ENCODE measurements around the gene TEPSIN. TPM values are rescaled to one million over a fixed set of nuclear protein-coding genes. Genes with fewer than 3 reads are reported as not detected.

The TEPSIN gene
- total RNA-seq, 1 donor from 2014 or later, result 5.2 TPM

- H3K4me3 ChIP-seq (ENCODE audit: low read length in 3 of 3), result no peak overlapping the region
- no peak overlapping the region for H3K9ac ChIP-seq (ENCODE audit: low read depth in 1 of 3, low read length in 3 of 3)
- no peak overlapping the region for H3K27ac ChIP-seq (ENCODE audit: low read depth, low read length)
- peaks cover 0 to 3% (median 0%) of the 10 kb centered on the region in 3 donors for H3K4me1 ChIP-seq (ENCODE audit: control insufficient read depth in 3 of 3, insufficient read depth in 3 of 3, low read length in 3 of 3)
- H3K36me3 ChIP-seq (ENCODE audit: control insufficient read depth in 3 of 3, insufficient read depth in 3 of 3, low read length in 3 of 3), result peaks cover 0 to 6% (median 5%) of the 10 kb centered on the region in 3 donors
- H3K27me3 ChIP-seq (ENCODE audit: control insufficient read depth in 3 of 3, insufficient read depth in 3 of 3, low read length in 3 of 3), result no peaks in the 10 kb centered on the region
- H3K9me3 ChIP-seq (ENCODE audit: control insufficient read depth in 3 of 3, low read length in 3 of 3), result no peaks in the 10 kb centered on the region
These were observed 35.7 kb downstream of the TEPSIN start for GRCh38 chr17:81203136-81203535.

DNA sequence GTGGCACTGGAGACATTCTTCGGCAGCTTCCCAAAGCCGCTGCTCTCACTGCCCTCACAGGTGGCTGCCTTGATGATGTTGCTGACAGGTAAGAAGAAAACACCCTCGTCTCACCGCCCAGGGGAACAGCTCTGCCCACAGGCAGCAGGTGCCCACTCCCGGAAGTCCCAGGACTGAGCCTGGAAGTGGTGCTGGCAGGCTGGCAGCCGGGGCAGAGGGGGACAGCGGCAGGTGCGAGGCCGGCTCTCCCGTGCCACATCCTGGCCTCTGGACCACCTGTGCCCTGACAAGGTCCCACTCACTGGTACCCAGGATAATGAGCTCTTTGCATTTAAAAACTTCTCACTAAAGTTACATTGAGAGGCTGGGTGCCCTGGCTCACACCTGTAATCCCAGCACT lies 36.5 kb downstream of the TEPSIN start:
- H3K4me1 ChIP-seq (ENCODE audit: control insufficient read depth in 3 of 3, insufficient read depth in 3 of 3, low read length in 3 of 3), result peaks cover 0 to 3% (median 0%) of the 10 kb centered on the region in 3 donors
- peaks cover 0 to 9% (median 6%) of the 10 kb centered on the region in 3 donors for H3K36me3 ChIP-seq (ENCODE audit: control insufficient read depth in 3 of 3, insufficient read depth in 3 of 3, low read length in 3 of 3)
- no peak overlapping the region for H3K27ac ChIP-seq (ENCODE audit: low read depth, low read length)
- H3K9me3 ChIP-seq (ENCODE audit: control insufficient read depth in 3 of 3, low read length in 3 of 3), result no peaks in the 10 kb centered on the region
- H3K9ac ChIP-seq (ENCODE audit: low read depth in 1 of 3, low read length in 3 of 3), result no peak overlapping the region
- H3K27me3 ChIP-seq (ENCODE audit: control insufficient read depth in 3 of 3, insufficient read depth in 3 of 3, low read length in 3 of 3), result no peaks in the 10 kb centered on the region
- H3K4me3 ChIP-seq (ENCODE audit: low read length in 3 of 3), result no peak overlapping the region

- Histone ChIP-seq H3K4me3 (ENCODE audit: low read length in 3 of 3) (no peak overlapping the region), H3K4me1 (ENCODE audit: control insufficient read depth in 3 of 3, insufficient read depth in 3 of 3, low read length in 3 of 3) (peaks cover 0 to 5% (median 0%) of the 10 kb centered on the region in 3 donors), H3K27me3 (ENCODE audit: control insufficient read depth in 3 of 3, insufficient read depth in 3 of 3, low read length in 3 of 3) (no peaks in the 10 kb centered on the region), H3K27ac (ENCODE audit: low read depth, low read length) (no peak overlapping the region), H3K9me3 (ENCODE audit: control insufficient read depth in 3 of 3, low read length in 3 of 3) (no peaks in the 10 kb centered on the region), H3K9ac (ENCODE audit: low read depth in 1 of 3, low read length in 3 of 3) (no peak overlapping the region), H3K36me3 (ENCODE audit: control insufficient read depth in 3 of 3, insufficient read depth in 3 of 3, low read length in 3 of 3) (peaks cover 0 to 9% (median 6%) of the 10 kb centered on the region in 3 donors)
These were observed 37.9 kb downstream of the TEPSIN start for GRCh38 chr17:81200695-81201580.

DNA sequence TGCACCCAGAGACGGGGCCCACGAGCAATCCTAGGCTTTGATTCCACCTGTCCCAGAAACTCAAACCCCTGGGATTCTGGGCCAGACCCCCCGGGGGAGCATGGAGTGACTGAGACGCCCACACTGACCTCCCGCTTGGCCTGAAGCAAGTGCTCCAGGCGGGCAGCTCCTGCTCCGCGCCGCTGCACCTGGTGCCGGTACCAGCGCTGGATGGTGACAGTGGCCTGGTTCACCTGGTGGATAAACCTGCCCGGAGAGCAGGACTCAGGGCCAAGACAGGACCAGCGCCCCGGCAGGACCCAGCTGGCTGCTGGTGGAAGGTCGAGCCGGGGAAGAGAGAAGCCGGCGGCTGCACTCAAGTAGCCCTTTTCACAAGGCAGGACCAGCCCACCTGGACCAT lies 38.7 kb downstream of the TEPSIN start:
- no peak overlapping the region for H3K4me3 ChIP-seq (ENCODE audit: low read length in 3 of 3)
- no peak overlapping the region for H3K27ac ChIP-seq (ENCODE audit: low read depth, low read length)
- peaks cover 0 to 5% (median 0%) of the 10 kb centered on the region in 3 donors for H3K4me1 ChIP-seq (ENCODE audit: control insufficient read depth in 3 of 3, insufficient read depth in 3 of 3, low read length in 3 of 3)
- no peak overlapping the region for H3K9ac ChIP-seq (ENCODE audit: low read depth in 1 of 3, low read length in 3 of 3)
- H3K9me3 ChIP-seq (ENCODE audit: control insufficient read depth in 3 of 3, low read length in 3 of 3), result no peaks in the 10 kb centered on the region
- no peaks in the 10 kb centered on the region for H3K27me3 ChIP-seq (ENCODE audit: control insufficient read depth in 3 of 3, insufficient read depth in 3 of 3, low read length in 3 of 3)
- peaks cover 0 to 9% (median 6%) of the 10 kb centered on the region in 3 donors for H3K36me3 ChIP-seq (ENCODE audit: control insufficient read depth in 3 of 3, insufficient read depth in 3 of 3, low read length in 3 of 3)

DNA sequence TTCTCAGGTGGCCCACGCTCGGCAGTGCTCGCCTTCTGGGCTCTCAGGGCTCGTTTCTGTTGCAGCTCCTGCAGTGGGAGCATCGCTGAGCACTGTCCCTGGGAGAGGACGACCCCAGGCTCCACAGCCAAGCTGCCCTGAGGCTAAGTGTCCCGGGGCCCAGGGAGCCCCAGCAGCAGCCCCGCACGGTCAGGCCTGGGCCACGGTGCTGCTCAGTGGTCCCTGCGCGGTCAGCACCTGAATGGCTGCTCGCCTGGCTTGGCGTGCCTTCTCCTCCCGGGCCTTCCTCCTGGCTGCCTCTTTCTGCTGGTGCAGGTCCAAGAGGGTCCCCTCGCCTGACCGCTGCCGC lies 39.4 kb downstream of the TEPSIN start:
- Histone ChIP-seq H3K36me3 (ENCODE audit: control insufficient read depth in 3 of 3, insufficient read depth in 3 of 3, low read length in 3 of 3) (peaks cover 0 to 9% (median 6%) of the 10 kb centered on the region in 3 donors), H3K27me3 (ENCODE audit: control insufficient read depth in 3 of 3, insufficient read depth in 3 of 3, low read length in 3 of 3) (no peaks in the 10 kb centered on the region), H3K4me1 (ENCODE audit: control insufficient read depth in 3 of 3, insufficient read depth in 3 of 3, low read length in 3 of 3) (peaks cover 0 to 5% (median 0%) of the 10 kb centered on the region in 3 donors)

GRCh38 chr17:81198826-81199481 lies 39.9 kb downstream of the TEPSIN start:
- H3K9ac ChIP-seq (ENCODE audit: low read depth in 1 of 3, low read length in 3 of 3), result no peak overlapping the region
- H3K36me3 ChIP-seq (ENCODE audit: control insufficient read depth in 3 of 3, insufficient read depth in 3 of 3, low read length in 3 of 3), result peaks cover 0 to 9% (median 6%) of the 10 kb centered on the region in 3 donors
- no peaks in the 10 kb centered on the region for H3K9me3 ChIP-seq (ENCODE audit: control insufficient read depth in 3 of 3, low read length in 3 of 3)
- H3K4me1 ChIP-seq (ENCODE audit: control insufficient read depth in 3 of 3, insufficient read depth in 3 of 3, low read length in 3 of 3), result peaks cover 0 to 5% (median 0%) of the 10 kb centered on the region in 3 donors
- H3K4me3 ChIP-seq (ENCODE audit: low read length in 3 of 3), result no peak overlapping the region
- no peaks in the 10 kb centered on the region for H3K27me3 ChIP-seq (ENCODE audit: control insufficient read depth in 3 of 3, insufficient read depth in 3 of 3, low read length in 3 of 3)
- no peak overlapping the region for H3K27ac ChIP-seq (ENCODE audit: low read depth, low read length)

More for the DNA sequence above, 39.4 kb downstream of the TEPSIN start:
- Histone ChIP-seq H3K27ac (ENCODE audit: low read depth, low read length) (no peak overlapping the region), H3K4me3 (ENCODE audit: low read length in 3 of 3) (no peak overlapping the region), H3K9me3 (ENCODE audit: control insufficient read depth in 3 of 3, low read length in 3 of 3) (no peaks in the 10 kb centered on the region), H3K9ac (ENCODE audit: low read depth in 1 of 3, low read length in 3 of 3) (no peak overlapping the region)

DNA sequence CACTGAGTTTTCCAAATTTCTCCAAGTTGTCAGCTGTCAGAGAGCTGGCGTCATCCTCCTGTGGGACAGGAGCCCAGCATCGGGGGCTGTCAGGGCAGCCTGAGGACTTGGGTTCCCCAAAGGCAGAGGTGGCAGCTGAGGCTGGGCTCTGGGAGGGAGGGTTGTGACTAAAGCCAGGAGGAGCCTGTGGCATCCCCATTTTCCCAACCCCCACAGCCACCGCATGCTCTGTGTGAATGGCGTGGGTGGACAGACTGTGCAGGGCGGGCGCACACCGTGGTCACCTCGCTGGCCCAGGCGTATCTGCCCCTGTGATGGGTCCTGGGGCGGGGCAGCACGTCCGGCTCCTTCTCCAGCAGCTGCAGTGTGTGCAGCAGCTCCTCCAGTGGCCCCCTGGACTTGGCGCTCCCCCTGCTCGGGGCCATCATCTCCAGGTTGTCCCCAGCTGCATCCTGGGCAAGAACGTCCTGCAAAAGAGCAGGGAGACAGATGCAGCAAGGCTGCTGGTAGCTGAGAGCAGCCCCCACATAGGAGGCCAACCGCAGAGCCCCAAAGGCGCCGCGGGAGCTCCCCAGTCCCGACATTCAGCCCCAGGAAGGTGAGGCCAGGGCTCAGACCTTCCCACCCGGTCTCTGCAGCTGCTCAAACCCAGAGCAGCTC lies 40.9 kb downstream of the TEPSIN start:
- Histone ChIP-seq H3K36me3 (ENCODE audit: control insufficient read depth in 3 of 3, insufficient read depth in 3 of 3, low read length in 3 of 3) (peaks cover 0 to 7% (median 6%) of the 10 kb centered on the region in 3 donors), H3K9ac (ENCODE audit: low read depth in 1 of 3, low read length in 3 of 3) (no peak overlapping the region), H3K4me1 (ENCODE audit: control insufficient read depth in 3 of 3, insufficient read depth in 3 of 3, low read length in 3 of 3) (peaks cover 0 to 5% (median 0%) of the 10 kb centered on the region in 3 donors), H3K4me3 (ENCODE audit: low read length in 3 of 3) (no peak overlapping the region), H3K9me3 (ENCODE audit: control insufficient read depth in 3 of 3, low read length in 3 of 3) (no peaks in the 10 kb centered on the region), H3K27me3 (ENCODE audit: control insufficient read depth in 3 of 3, insufficient read depth in 3 of 3, low read length in 3 of 3) (no peaks in the 10 kb centered on the region), H3K27ac (ENCODE audit: low read depth, low read length) (no peak overlapping the region)

GRCh38 chr17:81197409-81197795 lies 41.5 kb downstream of the TEPSIN start:
- H3K9ac ChIP-seq (ENCODE audit: low read depth in 1 of 3, low read length in 3 of 3), result no peak overlapping the region
- peaks cover 0 to 5% (median 0%) of the 10 kb centered on the region in 3 donors for H3K4me1 ChIP-seq (ENCODE audit: control insufficient read depth in 3 of 3, insufficient read depth in 3 of 3, low read length in 3 of 3)
- no peak overlapping the region for H3K27ac ChIP-seq (ENCODE audit: low read depth, low read length)
- H3K4me3 ChIP-seq (ENCODE audit: low read length in 3 of 3), result no peak overlapping the region
- H3K36me3 ChIP-seq (ENCODE audit: control insufficient read depth in 3 of 3, insufficient read depth in 3 of 3, low read length in 3 of 3), result peaks cover 0 to 7% (median 6%) of the 10 kb centered on the region in 3 donors
- H3K9me3 ChIP-seq (ENCODE audit: control insufficient read depth in 3 of 3, low read length in 3 of 3), result no peaks in the 10 kb centered on the region
- no peaks in the 10 kb centered on the region for H3K27me3 ChIP-seq (ENCODE audit: control insufficient read depth in 3 of 3, insufficient read depth in 3 of 3, low read length in 3 of 3)

DNA sequence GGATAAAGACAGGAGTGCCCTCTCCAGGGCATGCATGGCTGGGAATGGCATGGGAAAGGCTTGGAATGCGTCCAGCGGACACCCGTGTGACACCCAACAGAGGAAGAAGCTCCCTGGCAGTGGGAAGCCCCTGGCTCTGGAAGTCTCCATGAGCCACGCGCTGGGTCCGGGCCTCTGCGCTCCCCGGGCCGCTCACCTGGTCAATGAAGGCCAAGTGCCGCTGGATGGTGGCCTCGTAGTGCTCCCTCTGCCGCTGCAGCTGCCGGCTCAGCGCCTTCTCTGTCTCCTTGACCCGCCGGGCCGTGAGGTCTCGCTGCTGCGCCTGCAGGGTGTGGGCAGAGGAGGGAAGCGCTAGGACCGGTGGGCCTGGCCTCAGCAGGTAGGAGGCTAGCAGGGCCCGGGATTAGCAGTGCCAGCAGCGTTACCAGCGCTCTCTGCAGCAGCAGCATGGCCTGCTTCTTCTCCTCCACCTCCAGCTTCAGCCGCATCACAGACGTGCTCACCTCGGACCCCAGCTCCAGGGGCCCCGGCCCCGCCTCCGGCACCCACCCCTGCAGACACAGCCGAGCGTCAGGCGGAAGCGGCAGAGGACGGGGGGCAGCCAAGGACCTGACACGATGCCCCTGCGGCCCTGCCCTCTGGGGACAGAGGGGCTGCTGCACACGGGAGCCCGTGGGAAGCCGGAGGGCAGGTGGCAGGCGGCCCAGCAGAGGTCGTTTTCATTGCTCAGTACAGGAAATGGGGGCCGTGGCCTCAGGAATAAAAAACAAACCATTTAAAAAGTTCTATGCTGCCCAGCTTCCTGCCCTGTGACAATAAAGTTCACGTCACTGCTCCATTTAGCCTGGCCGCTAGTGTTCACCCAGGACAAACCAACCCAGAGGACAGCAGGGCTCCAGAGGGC lies 42.1 kb downstream of the TEPSIN start:
- Histone ChIP-seq H3K36me3 (ENCODE audit: control insufficient read depth in 3 of 3, insufficient read depth in 3 of 3, low read length in 3 of 3) (peaks cover 0 to 7% (median 6%) of the 10 kb centered on the region in 3 donors), H3K9ac (ENCODE audit: low read depth in 1 of 3, low read length in 3 of 3) (no peak overlapping the region), H3K9me3 (ENCODE audit: control insufficient read depth in 3 of 3, low read length in 3 of 3) (no peaks in the 10 kb centered on the region), H3K4me3 (ENCODE audit: low read length in 3 of 3) (no peak overlapping the region), H3K27me3 (ENCODE audit: control insufficient read depth in 3 of 3, insufficient read depth in 3 of 3, low read length in 3 of 3) (no peaks in the 10 kb centered on the region), H3K4me1 (ENCODE audit: control insufficient read depth in 3 of 3, insufficient read depth in 3 of 3, low read length in 3 of 3) (peaks cover 0 to 5% (median 0%) of the 10 kb centered on the region in 3 donors), H3K27ac (ENCODE audit: low read depth, low read length) (no peak overlapping the region)
